ENCODE results near the gene PPP2CA.

The PPP2CA gene

DNA sequence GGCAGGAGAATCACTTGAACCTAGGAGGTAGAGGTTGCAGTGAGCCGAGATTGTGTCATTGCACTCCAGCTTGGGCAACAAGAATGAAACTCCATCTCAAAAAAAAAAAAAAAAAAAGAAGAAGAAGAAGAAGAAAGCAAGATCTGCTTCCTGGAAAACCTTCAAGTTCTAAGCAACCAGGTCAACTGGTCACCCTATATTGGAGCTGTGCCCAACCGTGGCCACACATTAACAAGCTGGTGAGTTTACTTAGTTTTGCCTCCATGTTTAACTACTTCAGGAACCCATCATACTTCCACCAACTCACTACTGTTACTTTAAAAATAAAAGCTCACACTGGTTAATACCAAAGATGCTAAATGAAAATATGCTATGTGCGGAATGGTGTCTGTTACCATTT lies 36.8 kb downstream of the PPP2CA start:
- no peak for TF ChIP-seq CTCF (conservative IDR thresholded peaks at IDR 0.05; ENCODE audit: control insufficient read depth, insufficient read depth, low read depth, low read length)
- no peak for DNase-seq (ENCODE audit: low read depth)
- no peak overlapping the region for H3K4me3 ChIP-seq (ENCODE audit: control insufficient read depth, low read depth, low read length)

DNA sequence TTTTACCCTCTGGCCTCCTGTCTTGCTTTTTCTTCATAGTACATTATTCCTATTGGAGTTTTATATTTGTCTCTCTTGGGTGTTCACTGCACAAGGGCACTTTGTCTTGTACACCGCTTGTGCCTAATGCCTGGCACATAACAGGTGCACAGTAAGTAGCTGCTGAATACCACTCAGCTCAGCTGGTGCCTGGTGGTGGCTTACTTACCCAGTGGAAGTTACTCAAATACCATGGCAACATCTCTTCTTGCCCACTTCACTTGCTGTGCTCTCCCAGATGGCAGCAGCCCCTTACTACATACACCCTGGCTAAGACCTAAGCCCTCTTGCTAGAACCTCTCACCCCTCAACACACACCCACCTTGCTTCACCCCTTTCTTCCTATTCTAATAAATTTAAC lies 37.8 kb downstream of the PPP2CA start:
- no peak for TF ChIP-seq CTCF (conservative IDR thresholded peaks at IDR 0.05; ENCODE audit: control insufficient read depth, insufficient read depth, low read depth, low read length)
- DNase-seq (ENCODE audit: low read depth) = no peak
- no peak overlapping the region for H3K4me3 ChIP-seq (ENCODE audit: control insufficient read depth, low read depth, low read length)

GRCh38 chr5:134184155-134185135 lies 41.4 kb downstream of the PPP2CA start:
- peak; percentile 70 for DNase-seq (ENCODE audit: low read depth)
- TF ChIP-seq CTCF (conservative IDR thresholded peaks at IDR 0.05; ENCODE audit: control insufficient read depth, insufficient read depth, low read depth, low read length) = peak; percentile 97
- H3K4me3 ChIP-seq (ENCODE audit: control insufficient read depth, low read depth, low read length) = no peak overlapping the region

GRCh38 chr5:134183481-134183880 lies 42.4 kb downstream of the PPP2CA start:
- H3K4me3 ChIP-seq (ENCODE audit: control insufficient read depth, low read depth, low read length) = no peak overlapping the region
- DNase-seq (ENCODE audit: low read depth) = no peak
- no peak for TF ChIP-seq CTCF (conservative IDR thresholded peaks at IDR 0.05; ENCODE audit: control insufficient read depth, insufficient read depth, low read depth, low read length)

- DNase-seq (ENCODE audit: low read depth) = no peak
- TF ChIP-seq CTCF (conservative IDR thresholded peaks at IDR 0.05; ENCODE audit: control insufficient read depth, insufficient read depth, low read depth, low read length) = no peak
- no peak overlapping the region for H3K4me3 ChIP-seq (ENCODE audit: control insufficient read depth, low read depth, low read length)
Observed at GRCh38 chr5:134178096-134178419, 47.8 kb downstream of the PPP2CA start.

GRCh38 chr5:134177369-134178095 lies 48.3 kb downstream of the PPP2CA start:
- peak; percentile 69 for DNase-seq (ENCODE audit: low read depth)
- TF ChIP-seq CTCF (conservative IDR thresholded peaks at IDR 0.05; ENCODE audit: control insufficient read depth, insufficient read depth, low read depth, low read length) = no peak
- peak overlapping the region; percentile 64 for H3K4me3 ChIP-seq (ENCODE audit: control insufficient read depth, low read depth, low read length)
